WTC11 (cell line): Measurements from ENCODE around the gene WNT1. TPM values are rescaled to one million over a fixed set of nuclear protein-coding genes. Genes with fewer than 3 reads are reported as not detected.

Source experiments
- ATAC-seq: fragments of 200-7000 bp; cut with Tn5 transposase; 2 replicates; pipeline ENCODE4 v1.10.0; 2021; ENCODE audit warnings: mild to moderate bottlenecking, moderate library complexity
- CTCF ChIA-PET: fragments of 300-600 bp; sonication (Branson Sonifier 250); formaldehyde crosslinking; loops from one replicate; lab custom pipeline; 2021; ENCODE audit warnings: antibody characterized with exemption; lab: Charles Lee
- POLR2A ChIA-PET: fragments of 350-600 bp; sonication (Branson Sonifier 250); formaldehyde crosslinking; loops from one replicate; lab custom pipeline; 2021; ENCODE audit warnings: antibody characterized with exemption; lab: Charles Lee
- DNase-seq: peaks from one replicate; pipeline ENCODE4 v3.0.0; 2021; ENCODE audit warnings: low spot score
- H3K27ac Mint-ChIP-seq: 2 replicates; pipeline ENCODE4 v1.8.0; 2021; ENCODE audit warnings: mixed read lengths
- H3K27me3 Mint-ChIP-seq: 2 replicates; pipeline ENCODE4 v1.8.0; 2021; ENCODE audit warnings: low read depth, mild to moderate bottlenecking, moderate library complexity, mixed read lengths
- H3K36me3 Mint-ChIP-seq: 2 replicates; pipeline ENCODE4 v1.8.0; 2021; ENCODE audit warnings: mixed read lengths
- H3K4me1 Mint-ChIP-seq: 2 replicates; pipeline ENCODE4 v1.8.0; 2022; ENCODE audit warnings: mixed read lengths
- H3K4me3 Mint-ChIP-seq: 2 replicates; pipeline ENCODE4 v1.8.0; 2021; ENCODE audit warnings: mild to moderate bottlenecking, moderate library complexity, mixed read lengths
- H3K9me3 Mint-ChIP-seq: 2 replicates; pipeline ENCODE4 v1.8.0; 2021; ENCODE audit warnings: mixed read lengths
- AR ChIP-seq: fragments of 250-450 bp; sonication (Bioruptor Pico); IDR thresholded peaks from 2 replicates; pipeline ENCODE4 v1.9.0; 2021; ENCODE audit warnings: mild to moderate bottlenecking
- CREB1 ChIP-seq: sonication (generic); formaldehyde crosslinking; IDR thresholded peaks from 2 replicates; pipeline ENCODE4 v1.8.0; 2023; ENCODE audit warnings: mild to moderate bottlenecking, missing genetic modification reagents
- ERG ChIP-seq: fragments of 250-450 bp; sonication (Bioruptor Pico); IDR thresholded peaks from 2 replicates; pipeline ENCODE4 v1.8.0; 2021; ENCODE audit warnings: mild to moderate bottlenecking
- ESRRA ChIP-seq: sonication (generic); formaldehyde crosslinking; IDR thresholded peaks from 2 replicates; pipeline ENCODE4 v1.8.1; 2022; ENCODE audit warnings: mild to moderate bottlenecking, missing genetic modification reagents, borderline replicate concordance
- KAT7 ChIP-seq: sonication (generic); formaldehyde crosslinking; IDR thresholded peaks from 2 replicates; pipeline ENCODE4 v1.8.1; 2023; ENCODE audit warnings: missing genetic modification reagents, mild to moderate bottlenecking, borderline replicate concordance
- MXD4 ChIP-seq: fragments of 250-450 bp; sonication (Bioruptor Pico); IDR thresholded peaks from 2 replicates; pipeline ENCODE4 v1.8.0; 2021; ENCODE audit warnings: mild to moderate bottlenecking, moderate library complexity, borderline replicate concordance
- NR1H2 ChIP-seq: sonication (generic); formaldehyde crosslinking; IDR thresholded peaks from 2 replicates; pipeline ENCODE4 v1.9.0; 2021; ENCODE audit warnings: mild to moderate bottlenecking, moderate library complexity, missing genetic modification reagents
- NR2C2 ChIP-seq: sonication (generic); formaldehyde crosslinking; IDR thresholded peaks from 2 replicates; pipeline ENCODE4 v1.8.0; 2022; ENCODE audit warnings: mild to moderate bottlenecking, missing genetic modification reagents
- RORB ChIP-seq: fragments of 250-450 bp; sonication (Bioruptor Pico); IDR thresholded peaks from 2 replicates; pipeline ENCODE4 v1.9.0; 2021; ENCODE audit warnings: mild to moderate bottlenecking
- ZNF317 ChIP-seq: sonication (generic); formaldehyde crosslinking; IDR thresholded peaks from 2 replicates; pipeline ENCODE4 v1.8.1; 2023; ENCODE audit warnings: low read depth, mild to moderate bottlenecking, moderate library complexity, missing genetic modification reagents, borderline replicate concordance
- ZNF425 ChIP-seq: fragments of 250-450 bp; sonication (Bioruptor Pico); conservative IDR thresholded peaks from 2 replicates; pipeline ENCODE4 v1.9.0; 2021; ENCODE audit warnings: mild to moderate bottlenecking
- ZSCAN18 ChIP-seq: fragments of 250-450 bp; sonication (Bioruptor Pico); IDR thresholded peaks from 2 replicates; pipeline ENCODE4 v2.1.2; 2022; ENCODE audit warnings: mild to moderate bottlenecking, moderate library complexity
- total RNA-seq: library from RNA; stranded (reverse); gene quantifications from 3 replicates; pipeline ENCODE4 v1.2.3, GENCODE V29; 2021
- TF ChIP-seq, protein P1 (sequence below): sonication (generic); formaldehyde crosslinking; IDR thresholded peaks from 2 replicates; pipeline ENCODE4 v1.8.1; 2023; ENCODE audit warnings: mild to moderate bottlenecking, missing genetic modification reagents

The WNT1 gene
- total RNA-seq, 1 experiment from 2014 or later, result not detected

DNA sequence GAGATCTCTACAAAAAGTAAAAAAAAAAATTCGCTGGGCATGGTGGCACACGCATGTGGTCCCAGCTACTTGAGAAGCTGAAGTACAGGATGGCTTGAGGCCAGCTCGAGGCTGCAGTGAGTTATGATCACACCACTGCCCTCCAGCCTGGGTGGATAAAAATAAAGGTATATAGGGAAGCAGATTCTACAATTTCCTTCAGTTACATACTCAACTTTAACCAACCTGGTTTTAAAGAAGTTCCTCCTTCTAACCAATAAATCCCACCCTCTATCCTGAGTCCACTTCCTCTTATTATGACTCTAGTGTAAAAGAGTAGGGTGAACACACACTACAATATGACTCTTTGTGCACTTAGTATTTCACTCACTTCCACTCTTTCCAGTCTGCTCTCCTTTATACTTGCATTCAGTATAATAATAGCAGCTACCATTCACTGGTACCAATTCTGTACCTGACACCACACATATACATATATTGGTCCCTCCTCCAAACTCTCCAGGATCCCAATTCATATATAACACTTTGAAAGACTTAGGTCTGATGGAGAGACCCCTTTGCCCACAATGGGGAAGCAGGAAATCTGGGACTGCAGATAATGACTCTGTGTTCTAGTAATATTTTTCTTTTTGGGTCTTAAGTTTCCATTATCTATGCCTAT lies 23.2 kb upstream of the WNT1 start:
- Mint-ChIP-seq H3K4me1 (peaks cover 31% of the 10 kb centered on the region), H3K27me3 (no peaks in the 10 kb centered on the region), H3K4me3 (peak overlapping the region; percentile 95), H3K27ac (peak overlapping the region; percentile 68), H3K36me3 (peaks cover 19% of the 10 kb centered on the region), H3K9me3 (no peaks in the 10 kb centered on the region)
- ChIA-PET CTCF (interaction anchor here (1.1 to 1.4 kb wide), 2 partner anchors 25 to 64 kb away, joined by 3 to 4 read pairs; no protein-coding TSS in a partner anchor), POLR2A (interaction anchor here (0.5 kb wide), 1 partner anchor 96 kb away, joined by 7 read pairs; no protein-coding TSS in a partner anchor)
- no peak for ATAC-seq
- TF ChIP-seq ZNF425 (CRISPR knock-in tag) (no peak), KAT7 (no peak), ESRRA (CRISPR knock-in tag) (no peak), RORB (CRISPR knock-in tag) (no peak), ERG (CRISPR knock-in tag) (no peak), AR (CRISPR knock-in tag) (no peak), CREB1 (CRISPR knock-in tag) (no peak), ZNF317 (CRISPR knock-in tag) (no peak), NR2C2 (CRISPR knock-in tag) (no peak), NR1H2 (CRISPR knock-in tag) (no peak), MXD4 (CRISPR knock-in tag) (no peak), ZSCAN18 (CRISPR knock-in tag) (no peak)
- TF ChIP-seq, protein P1, sequence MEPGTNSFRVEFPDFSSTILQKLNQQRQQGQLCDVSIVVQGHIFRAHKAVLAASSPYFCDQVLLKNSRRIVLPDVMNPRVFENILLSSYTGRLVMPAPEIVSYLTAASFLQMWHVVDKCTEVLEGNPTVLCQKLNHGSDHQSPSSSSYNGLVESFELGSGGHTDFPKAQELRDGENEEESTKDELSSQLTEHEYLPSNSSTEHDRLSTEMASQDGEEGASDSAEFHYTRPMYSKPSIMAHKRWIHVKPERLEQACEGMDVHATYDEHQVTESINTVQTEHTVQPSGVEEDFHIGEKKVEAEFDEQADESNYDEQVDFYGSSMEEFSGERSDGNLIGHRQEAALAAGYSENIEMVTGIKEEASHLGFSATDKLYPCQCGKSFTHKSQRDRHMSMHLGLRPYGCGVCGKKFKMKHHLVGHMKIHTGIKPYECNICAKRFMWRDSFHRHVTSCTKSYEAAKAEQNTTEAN (CRISPR knock-in tag), result no peak
- DNase-seq, result no peak
